GM12892 (cell line): ENCODE results near the gene THRB.

Experiments
- POLR2A ChIP-seq: IDR thresholded peaks from 2 replicates; pipeline ENCODE4 v1.6.1; 2011; ENCODE audit warnings: low read depth, low read length, control low read depth
- TAF1 ChIP-seq: IDR thresholded peaks from 2 replicates; pipeline ENCODE4 v1.6.1; 2011; ENCODE audit warnings: low read depth, mild to moderate bottlenecking, control low read depth, low read length, borderline replicate concordance

DNA sequence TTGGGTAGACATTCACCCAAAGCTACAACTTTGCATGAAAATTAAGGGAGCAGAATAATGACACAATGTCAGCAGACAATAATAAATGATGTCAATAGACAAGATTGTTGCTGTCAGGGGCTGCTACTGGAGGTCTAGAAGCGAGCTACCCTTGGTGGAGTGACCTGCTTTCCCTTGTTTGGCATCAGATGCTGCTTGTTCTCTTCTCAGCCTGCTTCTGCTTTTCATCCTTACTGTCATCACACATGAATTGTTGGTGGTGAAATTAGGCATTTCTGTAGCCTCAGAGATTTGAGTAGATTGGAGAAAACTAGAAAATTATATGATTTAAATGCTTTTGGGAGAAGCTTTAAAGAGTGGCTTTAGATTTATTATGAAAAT is 355.8 kb downstream of the THRB start:
- TF ChIP-seq POLR2A (no peak), TAF1 (no peak)
